Panc1 (cell line): ENCODE data around the gene FREM2. TPM values are rescaled to one million over a fixed set of nuclear protein-coding genes. Genes with fewer than 3 reads are reported as not detected.

Experiments
- ATAC-seq: fragments of 200-7000 bp; cut with Tn5 transposase; 2 replicates; pipeline ENCODE4 v1.9.1; 2020; ENCODE audit warnings: mild to moderate bottlenecking, moderate library complexity
- BruUV-seq: library from RNA; stranded (reverse); fragments of 400-500 nt; replicated peaks from 2 replicates; lab custom pipeline; 2021; lab: Mats Ljungman, UMichigan
- CTCF ChIA-PET: fragments of 300-600 bp; sonication (Branson Sonifier 250); formaldehyde crosslinking; loops from one replicate; lab custom pipeline; 2022; ENCODE audit warnings: antibody characterized with exemption; lab: Charles Lee
- POLR2A ChIA-PET: fragments of 300-600 bp; sonication (Branson Sonifier 250); formaldehyde crosslinking; loops from one replicate; lab custom pipeline; 2022; ENCODE audit warnings: antibody characterized with exemption; lab: Charles Lee
- DNase-seq: peaks from one replicate; pipeline ENCODE4 v3.0.0-alpha.2; 2010; ENCODE audit warnings: low read depth, low spot score
- H3K27ac ChIP-seq: 2 replicates; pipeline ENCODE4 v1.5.1; 2011; ENCODE audit warnings: mild to moderate bottlenecking, low read length, inconsistent platforms
- H3K27me3 ChIP-seq: fragments of 200-500 bp; sonication (Bioruptor generic); 2 replicates; pipeline ENCODE4 v1.6.0; 2014; ENCODE audit warnings: low read length, inconsistent platforms; ENCODE audit not compliant: control insufficient read depth, insufficient read depth
- H3K36me3 ChIP-seq: fragments of 200-500 bp; sonication (Bioruptor generic); 2 replicates; pipeline ENCODE4 v1.5.1; 2014; ENCODE audit warnings: inconsistent platforms, mild to moderate bottlenecking, low read length, moderate library complexity; ENCODE audit not compliant: control insufficient read depth, insufficient read depth
- H3K4me1 ChIP-seq: 2 replicates; pipeline ENCODE4 v1.5.1; 2011; ENCODE audit warnings: inconsistent platforms, mild to moderate bottlenecking, low read length, moderate library complexity; ENCODE audit not compliant: control insufficient read depth, insufficient read depth
- H3K4me3 ChIP-seq, 2 experiments: 2 replicates each; pipeline ENCODE4 v1.5.1; 2011 to 2012; ENCODE audit warnings: low read depth in 2 of 2, low read length in 2 of 2, mild to moderate bottlenecking in 2 of 2, inconsistent platforms in 1 of 2, moderate library complexity in 1 of 2
- H3K9me3 ChIP-seq: fragments of 200-500 bp; sonication (Bioruptor generic); 2 replicates; pipeline ENCODE4 v1.5.1; 2014; ENCODE audit warnings: low read depth, mild to moderate bottlenecking, inconsistent platforms, low read length, moderate library complexity; ENCODE audit not compliant: control insufficient read depth, insufficient read depth
- CTCF ChIP-seq: fragments of 450-650 bp; IDR thresholded peaks from 2 replicates; pipeline ENCODE4 v1.5.1; 2017; ENCODE audit warnings: mild to moderate bottlenecking
- POLR2AphosphoS5 ChIP-seq: IDR thresholded peaks from 2 replicates; pipeline ENCODE4 v1.6.1; 2012; ENCODE audit warnings: mild to moderate bottlenecking, low read depth, low read length, moderate library complexity
- REST ChIP-seq, 2 experiments: IDR thresholded peaks; 2 replicates each; pipeline ENCODE4 v1.6.1; 2011 to 2012; ENCODE audit warnings: low read depth in 2 of 2, control low read depth in 1 of 2, low read length in 1 of 2, mild to moderate bottlenecking in 1 of 2, moderate library complexity in 1 of 2; ENCODE audit not compliant: insufficient read depth in 1 of 2
- SIN3A ChIP-seq: IDR thresholded peaks from 2 replicates; pipeline ENCODE4 v1.6.1; 2012; ENCODE audit warnings: low read depth, mild to moderate bottlenecking, low read length, moderate library complexity, borderline replicate concordance; ENCODE audit not compliant: insufficient read depth
- TCF7L2 ChIP-seq: IDR thresholded peaks from 2 replicates; pipeline ENCODE4 v1.6.1; 2011; ENCODE audit warnings: mild to moderate bottlenecking, low read depth, low read length, inconsistent platforms
- in situ Hi-C: cut with HindIII; loops from 2 replicates; pipeline ENCODE4 v1.10.0; 2016; ENCODE audit warnings: low sequenced_read_pairs, low pct_unique_long_range_greater_than_20kb
- intact Hi-C: fragments of 100-400 bp; cut with micrococcal nuclease; formaldehyde crosslinking; loops from one replicate; pipeline ENCODE4 v1.10.0; 2022; ENCODE audit not compliant: unreplicated experiment
- total RNA-seq: library from RNA; stranded (reverse); gene quantifications from one replicate; pipeline ENCODE4 v1.2.1, GENCODE V29; 2021; ENCODE audit not compliant: unreplicated experiment

Gene FREM2
- total RNA-seq, 1 experiment from 2014 or later, result 0.15 TPM

DNA sequence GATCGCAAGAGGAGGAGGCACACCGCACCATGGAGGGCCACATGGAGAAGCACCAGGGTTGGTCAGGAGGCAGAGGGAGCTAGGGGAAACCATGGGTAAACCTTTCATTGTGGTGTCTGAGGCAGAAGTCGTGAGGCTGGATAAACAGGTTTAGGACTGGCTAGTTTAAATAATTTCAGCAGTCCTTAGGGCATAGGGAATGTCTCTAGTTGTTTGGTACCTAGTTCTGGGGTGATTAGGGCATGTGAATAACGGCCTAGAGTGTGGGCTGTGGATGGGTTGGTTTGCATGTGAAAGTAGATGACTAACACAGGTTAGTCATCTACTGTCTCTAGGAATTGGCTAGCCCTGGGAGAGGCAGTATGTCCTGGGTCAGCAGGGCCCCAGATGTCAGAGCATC, 201.4 kb downstream of the FREM2 start:
- DNase-seq (no peak), ATAC-seq (no peak)
- no TSS peak for BruUV-seq
- Histone ChIP-seq H3K9me3 (no peaks in the 10 kb centered on the region), H3K27me3 (no peaks in the 10 kb centered on the region), H3K4me3 (no peak overlapping the region), H3K27ac (no peak overlapping the region), H3K36me3 (no peaks in the 10 kb centered on the region), H3K4me1 (no peaks in the 10 kb centered on the region)
- ChIA-PET POLR2A (no interaction called here), CTCF (no interaction called here)
- intact Hi-C loops, result no loop called here
- in situ Hi-C loops, result no loop called here
- no peak for TF ChIP-seq REST (IDR thresholded peaks at IDR 0.05; ENCODE audit: insufficient read depth in 1 of 2, low read depth in 2 of 2, low read length in 1 of 2)
- TF ChIP-seq SIN3A, result no peak
- TF ChIP-seq CTCF, result no peak
- no peak for TF ChIP-seq POLR2AphosphoS5

DNA sequence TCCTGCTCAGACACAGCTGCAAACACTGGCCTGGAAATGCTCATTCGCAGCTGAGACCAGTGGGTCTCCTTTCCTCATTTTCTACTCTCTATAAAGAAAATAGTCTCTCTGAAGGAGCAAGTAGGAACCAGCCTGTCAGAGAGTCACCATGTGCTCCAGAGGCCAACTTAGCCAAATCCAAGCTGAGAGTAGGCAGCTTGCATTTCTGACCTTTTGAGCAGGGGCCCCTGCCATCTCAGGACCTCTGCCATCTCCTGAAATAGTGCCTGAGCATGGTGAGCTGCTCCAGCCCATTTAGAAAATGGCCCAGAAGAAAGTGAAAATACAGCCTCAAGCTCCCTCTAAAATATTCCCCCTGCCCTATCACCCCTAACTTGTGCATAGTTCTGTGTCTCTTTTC, 208.2 kb downstream of the FREM2 start:
- in situ Hi-C loops, result no loop called here
- no TSS peak for BruUV-seq
- CTCF ChIA-PET, result no interaction called here

More for the DNA sequence above, 208.2 kb downstream of the FREM2 start:
- ATAC-seq, result no peak
- Histone ChIP-seq H3K36me3 (no peaks in the 10 kb centered on the region), H3K9me3 (no peaks in the 10 kb centered on the region), H3K4me1 (no peaks in the 10 kb centered on the region), H3K27ac (no peak overlapping the region), H3K27me3 (no peaks in the 10 kb centered on the region), H3K4me3 (no peak overlapping the region)
- no peak for DNase-seq
- POLR2A ChIA-PET, result no interaction called here
- TF ChIP-seq SIN3A (no peak), TCF7L2 (no peak), POLR2AphosphoS5 (no peak), CTCF (no peak), REST (IDR thresholded peaks at IDR 0.05; ENCODE audit: insufficient read depth in 1 of 2, low read depth in 2 of 2, low read length in 1 of 2) (no peak)
- intact Hi-C loops, result no loop called here
